Measurements from ENCODE around the gene LRRC10.
"Not testable (repeated sequence)": the region's sequence is repeated elsewhere in the genome, so short reads cannot be mapped to it uniquely, and the experiment has no call there.

LRRC10 gene

GRCh38 chr12:69616025-69616424 is 5.3 kb upstream of the LRRC10 start:
- no peak for DNase-seq

GRCh38 chr12:69613351-69613750 is 2.6 kb upstream of the LRRC10 start:
- no peak for DNase-seq

DNA sequence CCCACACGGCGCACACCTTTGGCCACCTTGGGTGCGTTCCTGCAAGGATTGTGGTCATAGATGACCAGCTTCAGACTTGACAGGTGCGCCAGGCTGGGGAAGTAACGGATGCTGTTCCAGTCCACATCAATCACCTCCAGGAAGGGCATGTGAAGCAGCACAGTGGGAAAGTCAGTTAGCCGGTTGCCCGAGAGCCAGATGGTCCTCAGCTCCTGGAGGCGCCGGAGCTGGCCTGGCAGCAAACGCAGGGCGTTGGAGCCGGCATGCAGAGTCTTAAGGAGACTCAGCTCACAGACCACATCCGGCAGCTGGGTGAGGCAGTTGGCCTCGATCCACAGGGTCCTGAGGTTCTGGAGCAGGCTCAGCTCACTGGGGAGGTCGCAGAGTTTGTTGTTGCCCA is 581 bp downstream of the LRRC10 start:
- DNase-seq, result no peak

DNA sequence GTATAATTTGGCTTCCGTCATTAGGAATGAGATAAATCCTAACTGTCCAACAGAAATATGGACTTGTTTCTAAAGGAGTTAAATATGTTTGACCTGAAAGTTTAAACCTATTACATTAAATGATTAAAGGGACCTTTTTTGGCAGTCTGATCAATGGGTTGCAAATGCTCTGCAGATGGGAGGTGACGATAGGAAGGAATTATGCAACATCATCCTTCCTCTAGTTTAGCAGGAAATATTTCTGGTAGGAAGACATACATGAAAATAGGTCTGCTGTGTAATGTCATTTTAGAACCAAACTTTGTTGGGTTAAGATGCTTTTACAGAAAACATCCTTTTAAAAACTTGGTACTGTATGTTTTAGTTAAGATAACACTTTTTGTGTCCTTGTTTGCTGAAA is 2.6 kb downstream of the LRRC10 start:
- DNase-seq, result no peak

DNA sequence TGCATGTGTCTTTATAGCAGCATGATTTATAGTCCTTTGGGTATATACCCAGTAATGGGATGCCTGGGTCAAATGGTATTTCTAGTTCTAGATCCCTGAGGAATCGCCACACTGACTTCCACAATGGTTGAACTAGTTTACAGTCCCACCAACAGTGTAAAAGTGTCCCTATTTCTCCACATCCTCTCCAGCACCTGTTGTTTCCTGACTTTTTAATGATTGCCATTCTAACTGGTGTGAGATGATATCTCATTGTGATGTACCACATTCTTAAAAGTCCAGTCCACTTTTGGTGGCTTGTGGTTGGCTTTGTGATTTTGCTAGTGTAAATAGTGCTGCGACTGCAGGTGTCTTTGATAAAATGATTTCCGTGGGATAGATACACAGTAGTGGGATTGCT is 6.4 kb downstream of the LRRC10 start:
- not testable (repeated sequence) for DNase-seq

- DNase-seq, result not testable (repeated sequence)
Observed at GRCh38 chr12:69603556-69603955, 7.2 kb downstream of the LRRC10 start.

- DNase-seq, result no peak
Observed at GRCh38 chr12:69602954-69603353, 7.8 kb downstream of the LRRC10 start.

DNA sequence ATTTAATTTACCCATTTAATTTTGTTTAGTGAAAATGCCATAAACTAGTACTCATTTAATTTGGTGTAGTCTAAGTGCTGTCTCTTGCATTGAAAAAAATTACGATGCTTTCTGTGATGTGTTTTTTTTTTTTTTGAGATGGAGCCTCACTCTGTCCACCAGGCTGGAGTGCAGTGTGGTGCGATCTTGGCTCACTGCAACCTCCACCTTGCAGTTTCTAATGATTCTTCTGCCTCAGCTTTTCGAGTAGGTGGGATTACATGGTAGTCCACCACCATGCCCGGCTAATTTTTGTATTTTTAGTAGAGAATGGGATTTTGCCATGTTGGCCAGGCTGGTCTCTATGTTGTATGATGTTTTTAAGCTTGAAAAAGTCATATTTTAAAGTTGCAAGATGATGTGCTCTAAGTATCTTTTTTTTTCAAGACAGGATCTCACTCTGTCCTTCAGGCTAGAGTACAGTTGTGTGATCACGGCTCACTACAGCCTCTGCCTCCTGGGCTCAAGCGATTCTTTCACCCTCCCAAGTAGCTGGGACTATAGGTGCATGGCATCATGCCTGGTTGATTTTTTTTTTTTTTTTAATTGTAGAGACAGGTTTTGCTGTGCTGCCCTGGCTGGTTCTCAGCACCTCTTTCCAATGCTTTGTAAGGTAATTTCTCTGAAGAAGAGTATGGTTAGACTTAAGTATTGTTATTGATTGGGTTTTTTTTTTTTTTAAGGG is 8.6 kb downstream of the LRRC10 start:
- no peak for DNase-seq

DNA sequence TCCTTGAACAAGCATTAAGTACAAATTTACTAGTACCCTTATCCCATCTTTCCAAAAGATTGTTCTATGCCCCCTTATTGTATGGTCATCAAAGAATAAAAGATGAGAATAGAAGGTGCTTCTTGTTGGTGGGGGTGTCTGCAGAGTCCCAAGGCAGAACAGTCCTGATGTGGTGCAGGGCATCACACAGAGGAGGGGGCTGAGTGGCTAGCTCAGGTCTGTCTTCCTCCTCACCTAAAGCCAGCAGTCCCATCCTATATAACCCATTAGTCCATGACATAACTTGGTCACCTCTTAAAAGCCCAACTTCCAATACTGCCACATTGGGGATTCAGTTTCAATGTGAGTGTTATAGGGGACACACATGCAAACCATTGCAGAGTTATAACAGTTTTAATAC is 9.9 kb downstream of the LRRC10 start:
- no peak for DNase-seq

- no peak for DNase-seq
Observed at GRCh38 chr12:69598174-69598753, 12.4 kb downstream of the LRRC10 start.

DNA sequence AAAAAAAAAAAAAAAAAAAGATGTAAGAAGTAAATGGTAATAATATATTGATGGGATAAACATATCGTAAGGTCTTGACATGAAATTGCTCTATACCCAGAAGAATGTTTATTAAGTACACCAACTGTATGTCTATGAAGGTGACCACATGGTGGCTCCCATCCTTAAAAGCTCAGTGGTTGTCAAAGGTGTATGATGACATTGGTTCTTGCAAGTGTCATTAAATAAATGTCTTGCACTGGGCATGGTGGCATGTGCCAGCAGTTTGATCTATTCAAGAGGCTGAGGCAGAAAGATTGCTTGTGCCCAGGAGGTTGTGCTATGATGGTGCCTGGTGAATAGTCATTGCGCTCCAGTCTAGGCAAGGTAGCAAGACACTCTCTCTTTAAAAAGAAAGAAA is 15.0 kb downstream of the LRRC10 start:
- DNase-seq, result no peak

GRCh38 chr12:69589082-69589481 is 21.6 kb downstream of the LRRC10 start:
- DNase-seq, result no peak

DNA sequence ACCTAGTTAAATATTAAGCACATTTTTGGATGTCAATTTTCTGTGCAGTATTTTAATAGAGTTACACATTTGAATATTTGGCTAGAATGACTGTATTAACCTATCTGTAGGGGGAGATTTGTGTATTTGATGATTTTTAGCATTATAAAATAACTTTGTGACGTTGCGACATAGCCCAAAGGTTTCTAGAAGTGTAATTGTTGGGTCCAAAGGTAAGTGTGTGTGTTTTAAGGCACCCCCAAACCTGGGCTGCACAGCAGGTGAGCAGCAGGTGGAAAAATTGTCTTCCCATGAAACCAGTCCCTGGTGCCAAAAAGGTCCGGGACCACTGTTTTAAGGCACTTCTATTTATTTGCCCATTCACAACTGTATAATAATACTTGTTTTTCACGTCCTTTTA is 22.2 kb downstream of the LRRC10 start:
- no peak for DNase-seq

- peak; percentile 98 for DNase-seq
Observed at GRCh38 chr12:69585189-69586062, 25.3 kb downstream of the LRRC10 start, which contains the start of gene CCT2. Gene CCT2 (plus strand): TSS chr12:69585459. CDS start chr12:69585522, 63 bp downstream.

- no peak for DNase-seq
Observed at GRCh38 chr12:69583203-69583602, 27.5 kb downstream of the LRRC10 start.

DNA sequence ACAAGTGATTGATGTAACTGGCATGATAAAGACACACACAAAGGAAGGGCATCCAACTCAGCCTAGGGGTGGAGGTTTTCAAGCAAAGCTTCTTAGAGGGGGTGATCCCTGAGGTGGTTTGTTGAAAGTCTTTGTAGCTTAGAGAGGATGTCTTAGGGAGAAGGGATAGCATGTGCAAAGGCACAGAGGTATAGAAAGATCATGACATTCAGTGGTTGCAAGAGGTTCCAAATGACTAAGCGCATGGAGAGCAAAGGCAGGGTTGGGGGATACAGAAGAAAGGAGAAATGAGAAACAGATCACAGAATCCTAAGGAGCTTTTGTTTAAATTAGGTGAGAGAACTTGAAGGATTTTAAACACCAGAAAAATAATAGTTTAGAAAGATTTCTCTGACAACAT is 30.6 kb downstream of the LRRC10 start:
- no peak for DNase-seq

DNA sequence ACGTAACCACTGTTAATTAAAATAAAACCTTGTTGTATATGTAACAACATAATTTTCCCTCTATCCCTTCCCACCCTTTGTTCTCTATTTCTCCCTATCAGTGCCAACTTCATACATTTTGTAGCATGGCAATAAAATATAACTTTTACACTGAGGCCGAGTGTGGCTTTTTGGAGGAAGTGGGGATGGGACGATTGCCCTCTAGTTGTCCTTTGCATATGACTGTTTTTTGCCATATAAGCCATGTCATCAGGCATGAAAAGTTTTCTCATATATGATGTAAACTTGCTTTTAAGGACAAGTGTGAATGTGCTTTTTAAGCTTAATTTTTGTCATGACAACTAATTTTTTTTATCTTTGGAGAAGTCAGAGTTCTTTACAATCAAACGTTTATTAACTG is 31.7 kb downstream of the LRRC10 start:
- DNase-seq, result no peak

DNA sequence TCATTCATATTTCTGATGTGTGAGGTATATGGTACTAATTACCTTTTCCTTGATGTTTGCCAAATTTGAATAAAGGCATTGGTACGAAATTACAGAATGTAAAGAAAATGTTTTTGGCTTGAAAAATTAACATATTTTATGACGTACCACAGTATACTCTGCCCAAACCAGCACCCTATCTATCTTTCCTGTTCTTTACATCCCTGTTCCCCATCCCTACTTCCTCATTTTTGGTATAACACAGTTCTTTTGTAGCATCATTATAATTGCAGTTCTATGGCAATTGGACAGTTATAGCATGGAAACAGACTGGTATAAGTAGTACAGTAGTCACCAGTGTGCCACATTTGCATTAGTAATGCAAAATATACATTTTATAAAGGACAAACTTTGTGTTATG is 32.4 kb downstream of the LRRC10 start:
- DNase-seq, result no peak

DNA sequence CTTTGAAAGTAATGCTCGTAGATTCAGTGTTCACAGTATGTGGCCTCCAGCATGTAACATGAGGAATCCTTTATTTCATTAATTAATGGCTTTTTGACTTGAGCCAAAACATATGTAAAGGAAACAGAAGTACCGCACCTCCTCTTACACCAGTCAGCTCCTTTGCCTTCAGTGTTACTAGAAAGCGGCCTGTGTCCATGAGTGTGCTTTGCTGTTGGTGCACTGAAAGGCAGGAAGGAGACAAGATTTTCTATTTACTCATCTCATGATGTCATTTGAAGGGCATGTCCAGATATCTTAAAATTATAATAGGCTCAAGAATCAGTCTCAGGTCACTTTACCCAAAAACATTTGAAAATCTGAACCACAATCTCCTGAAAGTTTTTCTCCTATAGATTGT is 35.4 kb downstream of the LRRC10 start:
- no peak for DNase-seq

DNA sequence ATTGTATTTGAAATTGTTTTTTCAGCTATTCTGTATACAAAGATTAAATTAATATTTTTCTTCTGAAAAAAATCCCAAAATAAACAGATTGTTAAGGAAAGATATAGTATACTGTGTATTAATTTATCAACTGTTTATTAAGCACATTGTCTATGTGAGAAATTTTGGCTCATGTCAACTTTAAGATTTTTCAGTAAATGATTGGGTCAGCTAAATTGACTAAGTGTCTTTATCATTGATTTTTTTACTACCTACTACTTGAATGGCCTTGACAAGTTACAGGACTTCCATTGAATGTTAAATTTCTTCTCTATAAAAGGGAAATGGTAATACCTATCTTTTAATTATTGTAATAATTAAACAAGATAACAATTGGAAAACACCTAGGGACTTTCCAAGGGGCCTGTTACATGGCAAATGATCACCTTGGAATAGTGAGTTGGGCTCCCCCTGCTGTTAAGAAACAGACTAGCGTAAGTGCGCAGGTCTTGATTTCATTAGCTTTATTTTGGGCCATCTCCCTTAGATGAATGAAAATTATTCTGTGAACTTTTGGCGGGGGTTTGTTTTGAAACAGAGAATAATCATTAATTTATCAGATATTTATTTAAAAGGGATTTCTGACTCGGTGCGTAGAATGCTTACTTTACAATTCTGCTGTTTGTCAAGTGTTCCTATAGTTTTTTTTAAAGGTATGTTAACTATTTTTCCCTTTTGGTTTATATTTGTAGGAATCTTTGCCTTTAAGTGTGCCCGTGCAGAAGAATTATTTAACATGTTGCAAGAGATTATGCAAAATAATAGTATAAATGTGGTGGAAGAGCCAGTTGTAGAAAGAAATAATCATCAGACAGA is 39.9 kb downstream of the LRRC10 start:
- peak; percentile 61 for DNase-seq

DNA sequence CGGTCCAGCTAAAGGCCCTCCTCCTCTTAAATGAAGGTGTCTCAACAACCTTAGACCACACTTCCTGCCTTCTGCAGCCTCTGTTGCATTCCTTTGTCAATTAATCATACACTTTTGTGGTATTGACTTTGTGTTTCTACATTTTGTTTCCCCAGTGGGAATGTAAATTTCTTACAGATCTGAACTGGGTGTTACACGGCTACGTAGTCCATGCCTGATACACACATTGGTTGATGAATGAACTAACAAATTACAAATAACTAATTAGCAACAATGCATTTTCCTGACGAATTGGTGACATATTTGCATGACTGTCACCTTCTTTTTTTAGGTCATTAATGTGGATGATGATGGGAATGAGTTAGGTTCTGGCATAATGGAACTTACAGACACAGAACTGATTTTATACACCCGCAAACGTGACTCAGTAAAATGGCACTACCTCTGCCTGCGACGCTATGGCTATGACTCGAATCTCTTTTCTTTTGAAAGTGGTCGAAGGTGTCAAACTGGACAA is 40.6 kb downstream of the LRRC10 start:
- DNase-seq, result no peak

- no peak for DNase-seq
Observed at GRCh38 chr12:69569236-69569635, 41.5 kb downstream of the LRRC10 start.

GRCh38 chr12:69566603-69567002 is 44.1 kb downstream of the LRRC10 start:
- DNase-seq, result no peak
